GM19455 (cell line): ENCODE results near the gene SNX10.
A peak's percentile ranks its signal among the peaks of the same experiment; 100 is the strongest.

ENCODE experiments used
- ATAC-seq: cut with Tn5 transposase; IDR thresholded peaks from one replicate; pipeline ENCODE4 v1.9.1; 2021; ENCODE audit not compliant: unreplicated experiment

The SNX10 gene

DNA sequence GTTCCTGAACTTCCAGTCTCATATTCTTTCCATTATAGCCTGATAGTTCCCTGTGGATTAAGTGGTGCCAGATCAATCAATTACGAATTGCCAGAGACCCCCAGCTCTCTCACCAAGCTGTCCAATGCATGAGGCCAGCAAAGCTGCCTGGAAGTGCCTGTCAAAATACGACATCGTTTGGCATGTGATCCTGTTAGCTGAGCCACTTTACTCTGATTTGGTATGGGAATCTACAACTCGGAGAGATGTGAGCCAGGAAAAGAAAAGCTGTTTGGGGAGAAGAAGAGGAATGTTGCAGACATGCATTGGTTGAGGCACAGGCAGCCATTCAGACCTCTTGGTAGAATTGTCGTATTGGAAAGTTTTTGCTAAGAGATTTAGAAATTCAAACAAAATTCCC, 3.9 kb downstream of the SNX10 start:
- ATAC-seq: no peak

DNA sequence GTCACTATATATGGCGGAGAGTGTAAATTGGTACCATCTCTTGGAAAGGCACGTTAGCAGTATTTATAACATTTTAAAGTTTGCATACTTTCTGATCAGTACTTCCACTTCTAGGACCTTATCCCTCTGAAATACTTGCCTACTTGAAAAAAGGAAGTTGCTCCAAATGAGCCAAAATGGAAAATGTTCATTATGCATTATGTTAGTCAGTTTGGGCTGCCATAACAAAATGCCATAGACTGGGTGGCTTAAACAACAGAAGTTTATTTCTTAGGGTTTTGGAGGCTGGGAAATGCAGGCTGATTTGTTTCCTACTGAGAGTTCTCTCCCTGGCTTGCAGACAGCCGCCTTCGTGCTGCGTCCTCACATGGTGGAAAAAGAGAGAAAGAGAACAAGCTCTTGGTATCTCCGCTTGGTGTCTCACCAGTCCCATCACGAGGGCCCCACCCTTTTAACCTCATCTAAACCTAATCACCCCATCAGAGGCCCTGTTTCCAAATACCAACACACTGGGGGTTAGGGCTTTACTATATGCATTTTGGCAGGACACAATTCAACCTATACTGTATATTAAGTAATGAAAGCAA, 6.9 kb downstream of the SNX10 start:
- no peak for ATAC-seq

DNA sequence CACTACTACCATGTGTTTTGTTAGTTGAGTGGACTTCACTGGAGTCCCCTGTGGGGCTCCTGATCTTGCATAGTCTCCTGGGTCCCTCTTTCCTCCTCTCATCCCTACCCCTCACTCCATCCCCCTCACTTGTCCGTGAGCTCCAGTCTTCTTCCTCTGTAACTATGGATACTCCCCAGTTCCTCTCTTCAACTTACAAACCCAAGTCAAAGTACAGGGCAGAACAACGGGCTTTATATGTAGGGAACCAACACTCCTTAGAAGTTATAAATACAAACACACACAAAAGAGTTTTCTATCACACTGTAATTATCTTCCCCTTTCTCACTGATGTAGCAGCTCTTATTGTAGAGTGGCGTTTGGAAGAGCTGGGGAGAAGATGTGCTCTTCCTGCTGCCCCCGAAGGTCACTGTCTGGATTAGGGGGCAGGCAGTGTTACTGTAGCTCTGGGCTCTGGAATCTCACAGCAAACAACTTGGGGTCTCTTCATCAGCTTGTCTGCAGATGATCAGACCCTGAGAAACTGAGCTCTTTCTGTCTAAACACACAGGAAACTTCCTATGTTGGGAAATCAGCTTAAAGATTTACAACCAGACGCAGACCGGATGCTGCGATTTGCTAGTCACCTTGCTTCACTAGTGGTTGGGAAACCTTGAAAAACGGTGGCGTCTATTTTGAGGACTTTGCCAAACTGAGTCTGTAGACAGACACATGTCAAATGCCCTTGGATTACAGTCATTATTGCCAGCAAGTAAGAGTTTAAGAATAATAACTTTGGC, 13.6 kb downstream of the SNX10 start:
- ATAC-seq: no peak

DNA sequence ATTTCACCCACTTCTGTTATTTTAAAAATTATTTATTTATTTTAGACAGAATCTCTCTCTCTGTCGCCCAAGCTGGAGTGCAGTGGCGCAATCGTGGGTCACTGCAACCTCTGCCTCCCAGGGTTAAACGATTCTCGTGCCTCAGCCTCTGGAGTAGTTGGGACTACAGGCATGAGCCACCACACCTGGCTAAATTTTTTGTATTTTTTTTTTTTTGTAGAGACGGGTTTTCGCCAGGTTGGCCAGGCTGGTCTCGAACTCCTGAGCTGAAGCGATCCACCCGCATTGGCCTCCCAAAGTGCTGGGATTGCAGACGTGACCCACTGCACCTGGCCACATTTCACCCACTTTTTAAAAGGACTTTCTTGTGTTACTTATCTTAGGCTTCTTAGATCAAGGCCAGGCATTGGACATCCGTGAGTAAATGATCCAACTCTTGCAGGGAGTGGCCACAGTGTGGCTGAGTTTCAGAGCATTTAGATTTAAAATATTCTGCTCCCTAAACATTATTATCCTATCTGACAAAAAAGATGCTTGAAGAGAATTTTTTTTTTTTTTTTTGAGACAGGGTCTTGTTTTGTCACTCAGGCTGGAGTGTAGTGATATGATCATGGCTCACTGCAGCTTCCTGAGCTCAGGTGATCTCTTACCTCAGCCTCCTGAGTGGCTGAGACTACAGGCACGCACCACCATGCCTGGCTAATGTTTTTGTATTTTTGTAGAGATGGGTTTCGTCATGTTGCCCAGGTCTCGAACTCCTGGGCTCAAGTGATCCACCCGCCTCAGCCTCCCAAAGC, 14.4 kb downstream of the SNX10 start:
- ATAC-seq: no peak

DNA sequence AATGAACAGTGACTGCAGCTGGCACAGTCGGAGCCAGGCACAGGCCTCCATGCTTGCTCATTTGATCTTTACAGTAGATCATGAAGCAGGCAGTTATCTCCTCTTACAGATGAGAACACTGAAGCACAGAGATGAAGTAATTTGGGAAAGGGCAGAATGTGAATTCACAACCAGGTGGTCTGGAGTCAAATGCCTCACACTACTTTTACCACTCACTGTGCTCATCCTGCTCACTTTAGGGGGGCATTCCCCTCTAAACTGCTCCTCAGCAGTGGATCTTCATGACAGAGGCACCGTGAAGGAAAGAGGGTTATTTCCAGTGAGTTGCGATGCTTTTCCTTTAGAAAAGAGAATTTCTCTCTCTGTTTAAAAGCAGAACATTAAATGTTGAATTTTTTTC, 15.1 kb downstream of the SNX10 start:
- no peak for ATAC-seq

DNA sequence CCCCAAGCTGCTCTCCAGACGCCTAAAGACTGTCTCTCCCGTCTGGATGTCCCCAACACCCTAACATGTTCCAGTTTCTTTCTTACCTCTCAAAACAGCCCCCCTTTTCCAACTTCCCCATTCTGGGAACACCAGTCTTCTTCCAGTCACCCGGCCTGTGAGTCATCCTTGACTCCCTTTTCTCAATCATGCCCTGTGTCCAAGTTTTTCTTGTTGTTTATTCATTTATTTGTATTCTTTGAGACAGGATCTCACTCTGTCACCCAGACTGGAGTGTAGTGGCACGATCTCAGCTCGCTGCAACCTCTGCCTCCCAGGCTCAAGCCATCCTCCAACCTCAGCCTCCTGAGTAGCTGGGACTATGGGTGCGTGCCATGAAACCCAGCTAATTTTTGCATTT, 15.6 kb downstream of the SNX10 start:
- no peak for ATAC-seq

DNA sequence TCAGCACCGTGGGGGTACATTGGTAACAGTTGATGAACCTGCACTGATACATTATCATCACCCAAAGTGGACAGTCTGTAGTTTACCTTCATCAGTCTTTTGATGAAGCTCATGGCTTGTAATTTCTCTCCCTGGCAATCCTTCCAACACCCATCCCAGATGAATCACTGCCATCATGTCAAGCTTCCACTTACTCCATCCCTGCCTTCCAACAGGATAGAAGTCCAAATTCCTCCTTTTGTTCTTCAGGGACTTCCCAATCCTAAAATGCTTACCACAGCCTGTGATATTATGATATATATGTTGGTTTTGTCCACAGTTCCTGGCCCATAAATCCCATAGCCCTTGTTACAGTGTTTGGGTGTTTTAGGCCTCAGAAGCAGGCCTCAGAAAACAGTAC, 16.1 kb downstream of the SNX10 start:
- ATAC-seq: no peak

DNA sequence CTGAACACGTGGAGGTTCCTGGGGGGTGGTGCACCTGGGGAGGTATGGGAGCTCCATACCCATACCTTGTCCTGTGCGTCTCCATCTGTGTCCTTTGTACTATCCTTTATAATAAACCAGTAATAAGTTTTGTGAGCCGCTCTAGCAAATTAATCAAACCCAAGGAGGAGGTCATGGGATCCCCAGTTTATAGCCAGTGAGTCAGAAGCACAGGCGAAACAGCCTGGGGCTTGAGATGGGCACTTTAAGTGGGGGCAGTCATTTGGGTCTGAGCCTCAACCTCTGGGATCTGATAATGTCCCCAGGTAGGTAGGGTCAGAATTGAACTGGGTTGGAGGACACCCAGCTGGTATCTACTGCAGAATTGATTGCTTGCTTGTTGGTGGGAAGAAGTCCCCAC, 16.9 kb downstream of the SNX10 start:
- no peak for ATAC-seq

DNA sequence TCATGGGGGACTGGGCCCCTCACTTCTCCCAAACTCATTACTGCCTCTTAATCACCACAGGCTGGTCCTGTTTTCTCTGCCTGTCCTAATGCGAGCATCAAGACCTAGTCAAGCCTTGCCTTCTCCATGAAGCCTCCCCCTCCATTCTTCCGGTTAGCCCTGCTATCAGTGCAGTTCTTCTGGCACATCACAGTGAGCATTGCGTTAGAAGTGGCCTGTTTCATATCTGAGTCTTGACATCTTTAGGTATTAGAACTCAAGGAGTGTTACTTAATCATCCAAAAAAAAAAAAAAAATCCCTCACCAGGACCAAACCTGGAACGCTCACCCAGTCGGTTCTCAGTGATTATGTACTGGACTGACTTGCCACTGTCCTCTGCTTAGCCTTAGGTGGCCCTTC, 17.4 kb downstream of the SNX10 start:
- ATAC-seq: no peak

DNA sequence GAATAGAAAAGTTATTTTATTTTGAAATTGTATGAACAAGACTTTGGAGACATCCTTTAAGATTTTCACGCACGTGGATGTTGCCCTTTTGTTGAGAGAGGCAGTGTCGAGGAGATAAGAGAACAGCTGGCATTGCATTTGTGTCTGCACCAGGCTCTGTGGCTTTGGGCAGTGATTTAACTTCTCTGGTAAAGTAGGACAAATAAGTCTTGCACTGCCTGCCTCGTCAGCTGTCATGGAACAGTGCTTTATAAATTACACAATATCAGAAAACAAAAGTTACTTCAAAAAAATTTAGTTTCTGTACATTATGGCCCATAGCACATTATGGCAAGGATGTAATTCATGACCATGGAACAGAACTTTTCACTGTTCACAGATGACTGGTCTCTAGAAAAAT, 20.1 kb downstream of the SNX10 start:
- ATAC-seq: no peak

DNA sequence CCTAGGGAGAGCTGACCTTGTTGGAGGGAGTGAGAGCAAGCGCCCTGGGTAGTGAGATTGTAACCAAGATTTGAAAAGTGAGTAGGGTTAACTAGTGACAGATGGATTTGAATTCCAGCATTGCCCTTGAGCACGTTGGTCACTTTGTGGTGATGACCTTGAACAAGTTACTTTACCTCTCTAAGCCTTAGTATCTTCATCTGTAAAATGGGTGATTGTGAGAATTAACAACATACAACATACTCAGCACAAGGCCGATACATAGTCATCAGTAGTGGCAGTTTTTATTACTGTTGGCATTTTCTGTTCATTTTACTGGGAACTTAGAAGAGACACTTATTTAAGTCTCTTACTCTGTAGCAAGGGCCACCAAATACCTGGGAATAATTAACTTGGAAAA, 25.5 kb downstream of the SNX10 start:
- ATAC-seq: no peak

DNA sequence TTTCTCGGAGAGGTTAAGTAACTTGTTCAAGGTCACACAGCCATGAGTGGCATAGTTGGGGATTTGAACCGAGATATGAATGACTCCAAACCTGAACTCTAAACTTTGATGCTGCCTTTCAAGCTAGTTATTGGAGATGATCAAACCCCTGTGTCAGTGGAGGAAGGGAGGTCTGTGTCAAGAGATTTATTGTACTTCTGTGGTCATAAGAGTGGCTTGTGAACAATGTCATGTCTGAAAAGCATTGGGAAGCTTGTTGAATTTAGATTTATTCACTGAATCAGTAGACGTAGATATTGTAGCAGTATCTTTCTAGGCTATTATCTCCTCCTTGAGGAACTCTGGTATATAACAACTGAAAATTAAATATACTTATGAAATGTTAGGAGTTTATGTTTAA, 27.3 kb downstream of the SNX10 start:
- ATAC-seq: no peak

DNA sequence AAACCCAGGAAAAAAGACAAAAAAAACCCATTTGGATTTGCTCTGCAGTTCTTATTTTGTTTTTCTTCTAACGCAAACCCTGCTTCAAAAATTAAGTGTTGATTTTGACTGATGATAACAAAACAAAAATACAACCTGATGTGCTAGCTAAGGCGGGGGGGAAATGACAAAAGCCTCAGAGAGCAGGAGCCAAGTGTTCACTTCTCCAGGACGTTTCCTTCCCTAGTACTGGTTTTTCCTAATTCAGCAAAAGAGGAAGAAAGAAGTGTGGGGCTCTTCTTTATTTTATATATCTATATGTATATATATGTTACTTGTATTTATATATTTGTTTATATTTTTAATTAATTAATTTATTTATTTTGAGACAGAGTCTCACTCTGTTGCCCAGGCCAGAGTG, 28.0 kb downstream of the SNX10 start:
- ATAC-seq: no peak

DNA sequence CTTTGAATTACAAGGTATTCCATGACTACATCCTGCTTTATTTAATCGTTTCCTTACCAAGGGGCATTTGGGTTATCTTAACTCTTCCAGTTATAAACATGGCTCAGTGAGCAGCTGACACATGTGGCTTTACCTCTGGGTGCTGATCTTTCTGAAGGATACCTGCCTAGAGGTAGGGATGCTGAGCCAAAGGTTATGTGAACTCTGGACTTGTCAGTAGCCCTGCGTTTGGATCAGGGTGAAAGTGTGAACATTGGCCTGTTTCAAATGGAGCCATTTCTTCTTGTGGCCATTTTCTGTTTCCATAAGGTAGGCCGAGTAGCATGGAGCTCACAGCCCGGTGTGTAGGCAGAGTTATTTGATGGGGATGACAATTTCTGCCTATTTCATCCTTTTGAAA, 29.2 kb downstream of the SNX10 start:
- ATAC-seq: no peak

DNA sequence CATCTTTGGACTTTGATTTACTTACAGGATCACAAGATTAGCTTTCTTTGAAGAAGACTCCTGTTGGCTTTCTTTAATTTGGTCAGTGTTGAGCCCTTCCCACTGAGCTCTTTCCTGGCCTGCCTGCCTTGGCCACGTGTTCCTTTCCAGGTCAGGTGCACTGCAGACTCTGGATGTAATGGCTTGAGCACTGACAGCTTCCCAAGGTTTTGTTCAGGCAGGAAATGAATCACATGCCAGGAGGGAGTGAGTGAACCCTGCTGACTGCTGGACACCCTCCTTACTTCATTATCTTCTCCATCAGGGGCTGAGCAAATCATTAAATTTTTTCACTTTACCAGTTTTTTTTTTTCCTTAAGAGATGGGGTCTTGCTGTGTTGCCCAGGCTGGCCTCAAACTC, 29.8 kb downstream of the SNX10 start:
- no peak for ATAC-seq

DNA sequence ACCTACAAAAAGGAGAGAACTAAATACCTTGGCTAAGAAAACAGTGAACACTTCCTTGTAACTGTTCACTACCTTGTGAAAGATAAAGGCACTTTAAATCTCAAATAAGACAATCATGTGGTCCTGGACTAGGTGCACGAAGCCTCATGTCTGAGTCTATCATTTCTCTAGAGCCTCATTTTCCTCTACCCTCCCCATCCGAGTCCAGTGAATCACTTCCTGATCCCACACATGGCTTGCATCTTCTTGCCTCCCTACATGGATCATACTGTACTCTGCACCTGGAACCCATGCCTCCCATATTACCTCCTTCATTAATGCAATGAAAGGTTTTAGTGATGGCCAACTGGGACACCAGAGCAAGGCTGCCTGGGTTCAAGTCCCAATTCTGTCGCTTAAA, 34.5 kb downstream of the SNX10 start:
- ATAC-seq: no peak

DNA sequence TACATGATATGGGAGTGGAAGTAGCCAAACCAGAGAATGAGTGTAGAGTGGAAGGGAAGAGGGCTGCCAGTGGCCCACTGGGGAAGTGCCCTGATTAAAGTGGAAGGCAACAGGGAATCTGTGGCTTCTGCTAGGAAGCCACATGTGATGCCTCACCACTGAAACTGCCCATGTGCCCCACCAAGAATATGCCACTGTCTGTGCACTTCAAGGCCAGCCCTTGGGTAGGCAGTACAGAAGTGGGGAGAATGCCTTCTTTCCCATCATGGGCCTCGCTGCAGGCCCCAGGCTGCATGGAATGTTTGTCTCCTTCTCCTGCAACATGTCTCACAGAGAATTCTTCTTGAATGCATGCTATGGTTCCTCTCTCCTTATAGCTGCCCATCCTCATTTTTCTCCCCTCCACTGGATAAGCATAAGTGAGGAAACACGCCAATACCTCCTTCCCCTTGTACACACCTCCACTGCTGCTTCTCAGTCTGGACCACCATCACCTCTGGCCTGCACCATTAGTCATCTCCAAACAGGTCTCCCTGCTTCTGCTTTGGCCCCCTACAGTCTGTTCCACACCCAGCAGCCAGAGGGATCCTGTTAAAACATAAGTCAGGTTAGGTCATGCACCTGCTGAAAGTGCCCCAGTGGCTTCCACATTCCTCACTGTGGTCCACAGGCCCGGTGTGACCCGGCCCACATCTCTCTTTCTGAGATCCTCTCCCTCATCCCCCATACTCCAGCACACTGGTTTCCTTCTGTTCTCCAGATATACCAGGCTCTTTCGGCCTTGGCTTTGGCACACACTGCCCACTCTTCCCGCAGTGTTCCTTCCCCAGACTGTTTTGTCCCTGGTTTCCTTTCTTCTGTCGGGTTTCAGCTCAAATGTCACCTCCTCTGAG, 37.1 kb downstream of the SNX10 start:
- no peak for ATAC-seq

DNA sequence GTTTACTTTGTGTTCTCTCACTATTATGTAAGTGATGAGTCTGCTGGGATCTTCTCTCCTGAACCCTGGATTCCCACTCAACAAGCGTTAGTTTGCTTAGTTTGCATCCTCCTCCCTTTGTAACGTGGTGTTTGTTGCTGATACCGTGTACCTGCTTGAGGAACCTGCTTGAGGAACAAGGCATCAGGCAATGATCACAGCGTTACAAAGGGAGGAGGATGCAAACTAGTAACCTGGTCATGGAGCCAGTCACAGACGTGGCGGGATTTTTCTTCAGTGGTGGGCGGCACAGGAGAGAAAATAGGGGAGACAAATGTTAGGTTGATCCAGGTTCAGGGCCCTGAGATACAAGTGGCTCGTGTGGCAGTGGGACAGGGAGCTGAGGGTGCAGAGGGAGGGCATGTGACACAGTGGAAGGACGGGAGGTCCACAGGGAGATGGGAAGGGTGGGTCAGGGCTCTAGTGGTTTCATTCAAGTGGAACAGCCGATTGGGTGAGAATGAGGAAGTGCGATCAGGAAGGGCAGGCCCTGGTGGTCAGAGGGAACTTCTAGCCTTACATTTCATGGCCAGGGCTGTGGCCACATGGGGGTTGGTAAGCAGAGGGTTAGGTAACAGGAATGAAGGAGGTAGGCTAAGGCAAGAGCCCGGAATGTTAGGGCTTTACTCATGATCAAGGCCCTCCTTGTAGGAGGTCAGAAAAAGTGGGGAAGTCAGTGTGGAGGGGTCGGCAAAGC, 38.0 kb downstream of the SNX10 start:
- peak; percentile 52 for ATAC-seq

DNA sequence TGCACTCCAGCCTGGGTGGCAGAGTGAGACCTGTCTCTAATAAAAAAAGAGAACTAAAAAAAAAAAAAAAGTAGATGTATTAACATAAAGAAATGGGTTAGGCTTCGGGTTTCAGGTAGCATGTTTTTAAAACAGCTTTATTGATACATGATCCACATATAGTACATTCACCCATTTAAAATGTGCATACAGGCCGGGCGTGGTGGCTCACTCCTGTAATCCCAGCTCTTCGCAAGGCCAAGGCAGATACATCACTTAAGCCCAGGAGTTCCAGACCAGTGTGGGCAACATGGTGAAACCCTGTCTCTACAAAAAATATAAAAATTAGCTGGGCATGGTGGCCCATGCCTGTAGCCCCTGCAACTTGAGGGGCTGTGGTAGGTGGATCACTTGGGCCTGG, 39.5 kb downstream of the SNX10 start:
- no peak for ATAC-seq

DNA sequence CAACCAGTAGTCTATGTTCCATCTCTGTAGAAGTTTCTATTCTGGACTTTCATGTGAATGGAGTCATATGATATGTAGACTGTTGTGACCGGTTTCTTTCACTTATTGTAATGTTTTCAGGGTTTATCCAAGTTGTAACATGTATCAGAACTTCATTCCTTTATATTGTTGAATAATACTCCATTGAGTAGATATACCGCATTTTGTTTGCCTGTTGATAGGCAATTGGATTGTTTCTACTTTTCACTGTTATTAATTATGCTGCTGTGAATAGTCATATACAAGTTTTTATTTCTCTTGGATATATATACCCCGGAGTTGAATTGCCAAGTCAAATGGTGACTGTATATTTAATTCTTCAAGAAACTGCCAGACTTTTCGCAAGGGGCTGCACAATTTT, 40.1 kb downstream of the SNX10 start:
- no peak for ATAC-seq

DNA sequence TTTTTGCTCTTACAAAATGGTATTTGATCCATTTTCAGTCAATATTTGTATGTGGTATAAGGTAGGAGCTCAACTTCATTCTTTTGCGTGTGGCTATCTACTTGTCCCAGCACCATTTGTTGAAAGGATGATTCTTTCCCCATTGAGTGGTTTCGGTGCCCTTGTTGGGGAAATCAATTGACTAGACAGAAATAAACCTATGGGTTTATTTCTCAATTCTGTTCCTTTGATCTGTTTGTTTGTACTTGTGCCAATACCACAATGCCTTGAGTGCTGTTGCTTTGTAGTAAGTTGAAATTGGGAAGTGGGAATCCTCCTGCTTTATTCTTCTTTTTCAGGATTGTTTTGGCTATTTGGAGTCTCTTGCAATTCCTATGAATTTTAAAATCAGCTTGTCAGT, 41.0 kb downstream of the SNX10 start:
- ATAC-seq: no peak
